PFSK-1 (cell line): ENCODE data around the gene ZNF497.

Experiments used
- POLR2AphosphoS5 ChIP-seq: IDR thresholded peaks from 2 replicates; pipeline ENCODE4 v1.6.1; 2012; ENCODE audit warnings: low read depth, mild to moderate bottlenecking, control low read depth, low read length, moderate library complexity
- REST ChIP-seq, 2 experiments: IDR thresholded peaks; 2 replicates each; pipeline versions ENCODE4 v1.6.1 to v1.8.0; 2011 to 2012; ENCODE audit warnings: low read depth in 2 of 2, low read length in 2 of 2, control low read depth in 1 of 2, inconsistent platforms in 1 of 2, mild to moderate bottlenecking in 1 of 2, moderate library complexity in 1 of 2; ENCODE audit not compliant: insufficient read depth in 1 of 2
- SIN3A ChIP-seq: IDR thresholded peaks from 2 replicates; pipeline ENCODE4 v1.6.1; 2012; ENCODE audit warnings: mild to moderate bottlenecking, low read length, moderate library complexity, borderline replicate concordance; ENCODE audit not compliant: insufficient read depth
- TAF1 ChIP-seq: IDR thresholded peaks from 2 replicates; pipeline ENCODE4 v1.6.1; 2012; ENCODE audit warnings: low read length, control low read depth, borderline replicate concordance; ENCODE audit not compliant: insufficient read depth

- TF ChIP-seq POLR2AphosphoS5 (no peak), TAF1 (no peak), REST (IDR thresholded peaks at IDR 0.05; ENCODE audit: insufficient read depth in 1 of 2, low read depth in 2 of 2, low read length in 2 of 2) (no peak), SIN3A (no peak)
Observed at GRCh38 chr19:58353717-58354477, 8.7 kb downstream of the ZNF497 start.
